ENCODE data around the gene RBM4B.

The RBM4B gene

GRCh38 chr11:66636411-66636810 lies 41.3 kb downstream of the RBM4B start:
- peaks cover 12% of the 10 kb centered on the region; the same call in 1 of the 2 replicates for H3K36me3 ChIP-seq (replicated peaks; ENCODE audit: insufficient read depth, low read length)
- peaks cover 33% of the 10 kb centered on the region for H3F3A ChIP-seq (ENCODE audit: insufficient read depth, low read length)
- no peak overlapping the region for H3K9ac ChIP-seq (ENCODE audit: low read length)
- no peak overlapping the region for H3K4me2 ChIP-seq (ENCODE audit: low read depth, low read length)
- no peaks in the 10 kb centered on the region for H3K9me2 ChIP-seq (replicated peaks; ENCODE audit: insufficient read depth, low read length)
- H2AFZ ChIP-seq (ENCODE audit: low read length), result no peak overlapping the region
- no peaks in the 10 kb centered on the region for H3K9me3 ChIP-seq (replicated peaks; ENCODE audit: insufficient read depth, low read length)
- H3K27me3 ChIP-seq (replicated peaks; ENCODE audit: insufficient read depth, low read length), result no peaks in the 10 kb centered on the region
- H3K27ac ChIP-seq (ENCODE audit: low read length), result no peak overlapping the region
- no peak overlapping the region for H3K4me3 ChIP-seq (ENCODE audit: low read length)
- DNase-seq, result no peak
- peaks cover 98% of the 10 kb centered on the region for H3K79me2 ChIP-seq (ENCODE audit: low read length)
- TF ChIP-seq EZH2 (optimal IDR thresholded peaks at IDR 0.05; ENCODE audit: low read depth, low read length) (no peak), EZH2phosphoT487 (IDR thresholded peaks at IDR 0.05; ENCODE audit: low read length) (no peak), CTCF (IDR thresholded peaks at IDR 0.05; ENCODE audit: low read length) (no peak)
- H3K4me1 ChIP-seq (ENCODE audit: low read length), result peaks cover 36% of the 10 kb centered on the region
- H4K20me1 ChIP-seq (ENCODE audit: insufficient read depth, low read length), result peaks cover 27% of the 10 kb centered on the region

GRCh38 chr11:66632952-66633351 lies 44.7 kb downstream of the RBM4B start:
- H3K9ac ChIP-seq (ENCODE audit: low read length), result no peak overlapping the region
- peaks cover 21% of the 10 kb centered on the region for H4K20me1 ChIP-seq (ENCODE audit: insufficient read depth, low read length)
- no peaks in the 10 kb centered on the region for H3K27me3 ChIP-seq (replicated peaks; ENCODE audit: insufficient read depth, low read length)
- H3K4me3 ChIP-seq (ENCODE audit: low read length), result no peak overlapping the region
- no peak overlapping the region for H3K4me2 ChIP-seq (ENCODE audit: low read depth, low read length)
- H3K79me2 ChIP-seq (ENCODE audit: low read length), result peaks cover 100% of the 10 kb centered on the region
- TF ChIP-seq EZH2 (optimal IDR thresholded peaks at IDR 0.05; ENCODE audit: low read depth, low read length) (no peak), CTCF (IDR thresholded peaks at IDR 0.05; ENCODE audit: low read length) (no peak), EZH2phosphoT487 (IDR thresholded peaks at IDR 0.05; ENCODE audit: low read length) (no peak)
- peaks cover 11% of the 10 kb centered on the region for H3K36me3 ChIP-seq (replicated peaks; ENCODE audit: insufficient read depth, low read length)
- 0 out of 2 replicates have a peak, but pooled peaks cover 13% of the 10 kb centered on the region for H3K4me1 ChIP-seq (ENCODE audit: low read length)
- peaks cover 38% of the 10 kb centered on the region for H3F3A ChIP-seq (ENCODE audit: insufficient read depth, low read length)
- peak; percentile 16 for DNase-seq
- H3K27ac ChIP-seq (ENCODE audit: low read length), result no peak overlapping the region
- H3K9me3 ChIP-seq (replicated peaks; ENCODE audit: insufficient read depth, low read length), result no peaks in the 10 kb centered on the region
- H3K9me2 ChIP-seq (replicated peaks; ENCODE audit: insufficient read depth, low read length), result no peaks in the 10 kb centered on the region
- H2AFZ ChIP-seq (ENCODE audit: low read length), result no peak overlapping the region

GRCh38 chr11:66631883-66632282 lies 45.8 kb downstream of the RBM4B start:
- Histone ChIP-seq H3K36me3 (replicated peaks; ENCODE audit: insufficient read depth, low read length) (peaks cover 17% of the 10 kb centered on the region), H4K20me1 (ENCODE audit: insufficient read depth, low read length) (peaks cover 32% of the 10 kb centered on the region)
- TF ChIP-seq EZH2 (optimal IDR thresholded peaks at IDR 0.05; ENCODE audit: low read depth, low read length) (no peak), CTCF (IDR thresholded peaks at IDR 0.05; ENCODE audit: low read length) (no peak), EZH2phosphoT487 (IDR thresholded peaks at IDR 0.05; ENCODE audit: low read length) (no peak)

More at GRCh38 chr11:66631883-66632282, 45.8 kb downstream of the RBM4B start:
- Histone ChIP-seq H2AFZ (ENCODE audit: low read length) (no peak overlapping the region), H3K9me2 (replicated peaks; ENCODE audit: insufficient read depth, low read length) (no peaks in the 10 kb centered on the region), H3K27ac (ENCODE audit: low read length) (no peak overlapping the region), H3K4me1 (ENCODE audit: low read length) (0 out of 2 replicates have a peak, but pooled peaks cover 6% of the 10 kb centered on the region), H3K4me3 (ENCODE audit: low read length) (no peak overlapping the region), H3K9ac (ENCODE audit: low read length) (no peak overlapping the region), H3K9me3 (replicated peaks; ENCODE audit: insufficient read depth, low read length) (no peaks in the 10 kb centered on the region), H3F3A (ENCODE audit: insufficient read depth, low read length) (peaks cover 32% of the 10 kb centered on the region), H3K79me2 (ENCODE audit: low read length) (peaks cover 100% of the 10 kb centered on the region), H3K27me3 (replicated peaks; ENCODE audit: insufficient read depth, low read length) (no peaks in the 10 kb centered on the region), H3K4me2 (ENCODE audit: low read depth, low read length) (no peak overlapping the region)
- no peak for DNase-seq
